ENCODE results near the gene PPP2R5A. TPM values are rescaled to one million over a fixed set of nuclear protein-coding genes. Genes with fewer than 3 reads are reported as not detected.

Gene PPP2R5A
- total and polyA plus RNA-seq, 2 of the 8 experiments (the other 6 are each of a cell fraction or from before 2014, with no cell fraction given): 14.6 to 36.3 TPM

DNA sequence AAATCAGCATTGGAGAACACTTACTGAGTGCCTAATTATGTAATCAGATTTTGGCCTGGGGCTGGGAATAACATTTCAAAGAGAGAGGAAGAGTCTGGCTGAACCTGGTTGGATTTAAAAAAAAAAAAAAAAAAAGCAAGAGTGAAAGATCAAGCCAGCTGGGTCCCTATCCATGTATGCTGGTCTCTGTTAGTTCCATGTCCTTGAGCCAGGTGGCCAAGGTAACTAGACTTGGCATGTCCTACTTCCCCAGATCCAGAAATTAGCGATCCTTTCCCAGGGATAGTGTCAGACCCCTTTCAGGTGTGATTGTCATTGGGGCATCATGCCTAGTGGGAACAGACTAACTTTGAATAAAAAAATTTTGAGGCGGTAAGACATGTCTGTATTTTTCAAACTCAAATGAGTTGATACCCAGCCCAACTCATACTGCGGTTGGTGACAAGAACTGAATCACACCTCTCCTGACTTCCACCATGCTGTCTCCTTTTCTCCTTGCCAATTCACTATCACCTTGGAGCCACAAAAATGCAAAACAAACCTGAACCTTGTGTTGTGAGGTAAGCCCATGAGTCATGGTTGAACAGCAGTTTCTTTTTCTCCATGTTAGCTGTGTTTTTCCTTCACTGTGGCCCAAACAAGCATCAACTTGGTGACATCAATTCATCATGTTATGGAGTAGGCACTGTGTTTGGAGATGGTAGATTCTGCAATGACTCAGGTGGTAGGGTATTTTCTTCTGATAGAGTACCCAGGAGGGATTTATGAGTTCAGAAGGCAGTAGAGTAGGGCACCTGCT, 24.5 kb upstream of the PPP2R5A start:
- H3K4me1 ChIP-seq (replicated peaks in 1 of 4; ENCODE audit: control insufficient read depth in 3 of 4, insufficient read depth in 4 of 4, low read length in 3 of 4): peaks cover 0 to 5% (median 2%) of the 10 kb centered on the region in 4 experiments; a peak in 3 of 7 replicates
- no peak overlapping the region for H3K14ac ChIP-seq (ENCODE audit: insufficient read length)
- H3K4me2 ChIP-seq (ENCODE audit: insufficient read depth in 1 of 2, low read depth in 2 of 2, low read length in 2 of 2): no peak overlapping the region
- no peak overlapping the region for H3K27ac ChIP-seq (ENCODE audit: low read depth, low read length)
- no peaks in the 10 kb centered on the region for H3K79me1 ChIP-seq (ENCODE audit: low read depth, low read length)
- no peak for FAIRE-seq
- no peak overlapping the region for H3K4ac ChIP-seq (replicated peaks; ENCODE audit: insufficient read length, low read depth, low read length)
- H3K9ac ChIP-seq (replicated peaks in 1 of 4; ENCODE audit: extremely low read depth in 1 of 4, low read depth in 3 of 4, low read length in 3 of 4): no peak overlapping the region
- no peak overlapping the region for H4K91ac ChIP-seq (replicated peaks; ENCODE audit: insufficient read length, low read length)
- H3K36me3 ChIP-seq (ENCODE audit: control insufficient read depth in 2 of 4, insufficient read depth in 4 of 4, low read length in 3 of 4): no peaks in the 10 kb centered on the region
- H2BK15ac ChIP-seq (ENCODE audit: low read length): no peak overlapping the region
- H3K23me2 ChIP-seq (ENCODE audit: low read depth, low read length): no peaks in the 10 kb centered on the region; the same call in 1 of the 2 replicates
- H3K27me3 ChIP-seq (replicated peaks in 1 of 4; ENCODE audit: control insufficient read depth in 3 of 4, extremely low read depth in 1 of 4, insufficient read depth in 3 of 4, low read length in 3 of 4): no peaks in the 10 kb centered on the region
- no peaks in the 10 kb centered on the region for H3K9me3 ChIP-seq (ENCODE audit: insufficient read depth in 2 of 2, low read depth in 1 of 2, low read length in 1 of 2)
- no peak overlapping the region; the same call in 1 of the 2 replicates for H2BK20ac ChIP-seq (ENCODE audit: low read length)
- no peak overlapping the region for H2BK120ac ChIP-seq (replicated peaks; ENCODE audit: low read depth, low read length)
- H3K79me2 ChIP-seq (ENCODE audit: control insufficient read depth in 1 of 2, insufficient read depth in 2 of 2, low read length in 2 of 2): no peaks in the 10 kb centered on the region
- H3K56ac ChIP-seq (replicated peaks; ENCODE audit: insufficient read length, low read depth, low read length): no peak overlapping the region
- 91% methylated on average over 3 of the region's 3 CpGs; no CpG with 5 or more reads in 1 of the 2 experiments for WGBS, 2 experiments (ENCODE audit: extremely low coverage in 1 of 2, insufficient coverage in 1 of 2, insufficient read length in 1 of 2, insufficient replicate concordance in 2 of 2, low coverage in 1 of 2, low lambda C conversion rate in 2 of 2, missing lambda C conversion rate in 1 of 2)
- no peaks in the 10 kb centered on the region for H4K20me1 ChIP-seq (replicated peaks in 1 of 2; ENCODE audit: control insufficient read depth in 1 of 2, insufficient read depth in 2 of 2, low read length in 2 of 2)
- ChIA-PET POLR2A (ENCODE audit: partially characterized antibody) (interaction anchor here (0.5 to 1.2 kb wide), 2 partner anchors 10 to 928 kb away, joined by 3 to 4 read pairs; no protein-coding TSS in a partner anchor), CTCF (ENCODE audit: partially characterized antibody) (interaction anchor here (0.7 to 5.8 kb wide), 6 partner anchors 9 to 567 kb away, joined by 3 to 22 read pairs (median 3); no protein-coding TSS in a partner anchor)
- no peak overlapping the region for H2AK5ac ChIP-seq (ENCODE audit: low read depth, low read length)
- no peak for TF ChIP-seq POU5F1 (IDR thresholded peaks at IDR 0.05; ENCODE audit: low read depth, low read length)
- no peak for TF ChIP-seq GABPA (IDR thresholded peaks at IDR 0.05; ENCODE audit: borderline replicate concordance, insufficient read depth, low read length)
- no peak for TF ChIP-seq BRCA1 (IDR thresholded peaks at IDR 0.05; ENCODE audit: low read depth, low read length)
- TF ChIP-seq TBP (IDR thresholded peaks at IDR 0.05; ENCODE audit: low read depth, low read length): no peak
- H3K18ac ChIP-seq (ENCODE audit: extremely low read depth, low read length): no peak overlapping the region
- DNase-seq (ENCODE audit: low read depth in 1 of 2, low spot score in 2 of 2): no peak
- no peak overlapping the region for H4K5ac ChIP-seq (ENCODE audit: insufficient read length, low read depth, low read length)
- no peak overlapping the region for H3K23ac ChIP-seq (ENCODE audit: insufficient read length)
- no peak overlapping the region for H4K8ac ChIP-seq (ENCODE audit: extremely low read depth, insufficient read depth, low read length)
- 0 out of 2 replicates have a peak overlapping the region, but pooled peaks have one; percentile 42 for H2AFZ ChIP-seq (ENCODE audit: low read length)
- no peak overlapping the region for H2BK12ac ChIP-seq (ENCODE audit: low read depth, low read length)
- H3K4me3 ChIP-seq (ENCODE audit: extremely low read depth in 1 of 4, insufficient read depth in 2 of 4, low read depth in 3 of 4, low read length in 4 of 4): no peak overlapping the region
- no peak overlapping the region for H2BK5ac ChIP-seq (ENCODE audit: low read depth, low read length)
